NK-92 treated with Interleukin-12 subunit alpha and Interleukin-12 subunit beta, amount 100 ng/mL, for 24 hours (cell line): Measurements from ENCODE around the gene PDE1C.

Experiments used
- DNase-seq: peaks from one replicate; lab custom pipeline; 2025; lab: John Stamatoyannopoulos, UW

The PDE1C gene

GRCh38 chr7:32074787-32075585 is 4.8 kb upstream of the PDE1C start:
- no peak for DNase-seq

- DNase-seq: no peak
Measured at GRCh38 chr7:32073533-32073932, 3.3 kb upstream of the PDE1C start.

- no peak for DNase-seq
Measured at GRCh38 chr7:32072397-32072796, 2.2 kb upstream of the PDE1C start.

- DNase-seq: no peak
Measured at GRCh38 chr7:32071466-32072091, 1.4 kb upstream of the PDE1C start.

- DNase-seq: no peak
Measured at GRCh38 chr7:32070051-32070405, 179 bp downstream of the PDE1C start.

GRCh38 chr7:32069116-32069650 is 1.0 kb downstream of the PDE1C start:
- DNase-seq: no peak

- no peak for DNase-seq
Measured at GRCh38 chr7:32068411-32069101, 1.7 kb downstream of the PDE1C start.

GRCh38 chr7:32066441-32066840 is 3.8 kb downstream of the PDE1C start:
- DNase-seq: no peak

- no peak for DNase-seq
Measured at GRCh38 chr7:32063614-32064013, 6.6 kb downstream of the PDE1C start.

- no peak for DNase-seq
Measured at GRCh38 chr7:32062150-32062549, 8.1 kb downstream of the PDE1C start.

GRCh38 chr7:32061346-32061745 is 8.9 kb downstream of the PDE1C start:
- DNase-seq: no peak

- no peak for DNase-seq
Measured at GRCh38 chr7:32059289-32060011, 10.8 kb downstream of the PDE1C start.

GRCh38 chr7:32058002-32058401 is 12.2 kb downstream of the PDE1C start:
- DNase-seq: no peak

- DNase-seq: no peak
Measured at GRCh38 chr7:32056767-32057166, 13.4 kb downstream of the PDE1C start.

- no peak for DNase-seq
Measured at GRCh38 chr7:32053204-32053603, 17.0 kb downstream of the PDE1C start.

- DNase-seq: no peak
Measured at GRCh38 chr7:32051128-32051527, 19.1 kb downstream of the PDE1C start.

GRCh38 chr7:32049599-32049998 is 20.6 kb downstream of the PDE1C start:
- no peak for DNase-seq

GRCh38 chr7:32048970-32049491 is 21.2 kb downstream of the PDE1C start:
- no peak for DNase-seq

- DNase-seq: no peak
Measured at GRCh38 chr7:32047801-32048200, 22.4 kb downstream of the PDE1C start.

- no peak for DNase-seq
Measured at GRCh38 chr7:32047075-32047474, 23.1 kb downstream of the PDE1C start.

- no peak for DNase-seq
Measured at GRCh38 chr7:32045228-32045627, 25.0 kb downstream of the PDE1C start.

GRCh38 chr7:32044739-32045138 is 25.5 kb downstream of the PDE1C start:
- DNase-seq: no peak
